Measurements from ENCODE around the gene IFITM1. TPM values are rescaled to one million over a fixed set of nuclear protein-coding genes. Genes with fewer than 3 reads are reported as not detected.

The IFITM1 gene
- total and polyA plus RNA-seq, 8 donors: 7.0 to 224 (median 41.0) TPM

DNA sequence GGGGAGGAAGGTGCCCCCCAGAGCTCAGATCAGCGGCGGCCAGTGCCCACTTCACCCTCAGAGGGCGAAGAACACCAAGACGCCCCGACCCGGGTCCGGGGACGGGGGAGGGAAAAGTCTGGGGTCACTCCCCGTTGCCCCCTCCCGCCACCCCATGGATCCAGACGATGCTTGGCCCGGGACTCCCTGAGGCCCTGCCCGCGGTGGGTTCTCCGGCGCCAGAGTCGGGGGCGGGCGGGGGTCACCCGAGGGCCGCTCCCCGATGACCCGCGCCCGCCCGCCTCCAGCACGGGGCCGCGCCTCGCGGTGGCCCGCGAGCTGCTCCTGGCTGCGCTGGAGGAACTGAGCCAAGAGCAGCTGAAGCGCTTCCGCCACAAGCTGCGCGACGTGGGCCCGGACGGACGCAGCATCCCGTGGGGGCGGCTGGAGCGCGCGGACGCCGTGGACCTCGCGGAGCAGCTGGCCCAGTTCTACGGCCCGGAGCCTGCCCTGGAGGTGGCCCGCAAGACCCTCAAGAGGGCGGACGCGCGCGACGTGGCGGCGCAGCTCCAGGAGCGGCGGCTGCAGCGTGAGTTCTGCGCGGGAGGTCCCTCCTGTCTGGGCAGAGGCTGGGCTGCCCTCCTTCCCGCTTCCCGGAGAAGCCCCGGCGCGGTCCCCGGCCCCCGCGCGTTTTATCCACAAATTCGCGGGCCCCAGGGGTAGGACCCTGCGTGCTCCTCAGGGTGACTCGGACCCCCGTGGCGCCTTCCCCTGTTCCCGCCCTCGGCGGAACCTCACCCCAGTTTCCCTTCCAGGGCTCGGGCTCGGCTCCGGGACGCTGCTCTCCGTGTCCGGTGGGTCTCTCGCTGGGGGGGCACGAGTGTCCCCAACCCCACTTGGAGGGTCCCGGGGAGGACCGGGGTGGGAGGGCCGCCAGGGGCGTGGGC lies 34.5 kb upstream of the IFITM1 start:
- Histone ChIP-seq H3K27ac (peak overlapping the region in 2 of 5 donors; percentile 23 to 59), H3K4me3 (peak overlapping the region; percentile 17 to 47 (median 42)), H3K9me3 (no peaks in the 10 kb centered on the region), H3K27me3 (peaks cover 36 to 69% (median 60%) of the 10 kb centered on the region in 3 donors), H3K4me1 (peaks cover 19 to 39% (median 31%) of the 10 kb centered on the region in 4 donors), H3K36me3 (no peaks in the 10 kb centered on the region)
- intact Hi-C loops (cut with DNase I; ENCODE audit: low total_unique reads): no loop called here
- TF ChIP-seq POLR2AphosphoS5 (IDR thresholded peaks at IDR 0.05) (peak in 1 of 3 donors; percentile 61), EP300 (IDR thresholded peaks at IDR 0.05) (no peak)
- no peak for DNase-seq
- WGBS, 5 donors: 11 to 26% (median 17%) methylated on average over 17 to 97 of the region's 97 CpGs

GRCh38 chr11:279966-280705 lies 33.7 kb upstream of the IFITM1 start:
- TF ChIP-seq POLR2A (IDR thresholded peaks at IDR 0.05): no peak
- TF ChIP-seq, protein P1, sequence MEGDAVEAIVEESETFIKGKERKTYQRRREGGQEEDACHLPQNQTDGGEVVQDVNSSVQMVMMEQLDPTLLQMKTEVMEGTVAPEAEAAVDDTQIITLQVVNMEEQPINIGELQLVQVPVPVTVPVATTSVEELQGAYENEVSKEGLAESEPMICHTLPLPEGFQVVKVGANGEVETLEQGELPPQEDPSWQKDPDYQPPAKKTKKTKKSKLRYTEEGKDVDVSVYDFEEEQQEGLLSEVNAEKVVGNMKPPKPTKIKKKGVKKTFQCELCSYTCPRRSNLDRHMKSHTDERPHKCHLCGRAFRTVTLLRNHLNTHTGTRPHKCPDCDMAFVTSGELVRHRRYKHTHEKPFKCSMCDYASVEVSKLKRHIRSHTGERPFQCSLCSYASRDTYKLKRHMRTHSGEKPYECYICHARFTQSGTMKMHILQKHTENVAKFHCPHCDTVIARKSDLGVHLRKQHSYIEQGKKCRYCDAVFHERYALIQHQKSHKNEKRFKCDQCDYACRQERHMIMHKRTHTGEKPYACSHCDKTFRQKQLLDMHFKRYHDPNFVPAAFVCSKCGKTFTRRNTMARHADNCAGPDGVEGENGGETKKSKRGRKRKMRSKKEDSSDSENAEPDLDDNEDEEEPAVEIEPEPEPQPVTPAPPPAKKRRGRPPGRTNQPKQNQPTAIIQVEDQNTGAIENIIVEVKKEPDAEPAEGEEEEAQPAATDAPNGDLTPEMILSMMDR (IDR thresholded peaks at IDR 0.05): no peak
- TF ChIP-seq POLR2AphosphoS5 (IDR thresholded peaks at IDR 0.05): no peak
- no peak for TF ChIP-seq EP300 (IDR thresholded peaks at IDR 0.05)
- peaks cover 19 to 39% (median 31%) of the 10 kb centered on the region in 4 donors for H3K4me1 ChIP-seq
- peak overlapping the region in 2 of 5 donors; percentile 23 to 59 for H3K27ac ChIP-seq
- H3K27me3 ChIP-seq: peaks cover 36 to 77% (median 65%) of the 10 kb centered on the region in 3 donors
- intact Hi-C loops (cut with DNase I; ENCODE audit: low total_unique reads): no loop called here
- no peaks in the 10 kb centered on the region for H3K9me3 ChIP-seq
- peak in 1 of 2 donors; percentile 59 for DNase-seq
- WGBS, 5 donors: 2 to 10% (median 3%) methylated on average over 7 to 85 of the region's 85 CpGs
- no peaks in the 10 kb centered on the region for H3K36me3 ChIP-seq
- H3K4me3 ChIP-seq: peak overlapping the region; percentile 17 to 47 (median 42)

DNA sequence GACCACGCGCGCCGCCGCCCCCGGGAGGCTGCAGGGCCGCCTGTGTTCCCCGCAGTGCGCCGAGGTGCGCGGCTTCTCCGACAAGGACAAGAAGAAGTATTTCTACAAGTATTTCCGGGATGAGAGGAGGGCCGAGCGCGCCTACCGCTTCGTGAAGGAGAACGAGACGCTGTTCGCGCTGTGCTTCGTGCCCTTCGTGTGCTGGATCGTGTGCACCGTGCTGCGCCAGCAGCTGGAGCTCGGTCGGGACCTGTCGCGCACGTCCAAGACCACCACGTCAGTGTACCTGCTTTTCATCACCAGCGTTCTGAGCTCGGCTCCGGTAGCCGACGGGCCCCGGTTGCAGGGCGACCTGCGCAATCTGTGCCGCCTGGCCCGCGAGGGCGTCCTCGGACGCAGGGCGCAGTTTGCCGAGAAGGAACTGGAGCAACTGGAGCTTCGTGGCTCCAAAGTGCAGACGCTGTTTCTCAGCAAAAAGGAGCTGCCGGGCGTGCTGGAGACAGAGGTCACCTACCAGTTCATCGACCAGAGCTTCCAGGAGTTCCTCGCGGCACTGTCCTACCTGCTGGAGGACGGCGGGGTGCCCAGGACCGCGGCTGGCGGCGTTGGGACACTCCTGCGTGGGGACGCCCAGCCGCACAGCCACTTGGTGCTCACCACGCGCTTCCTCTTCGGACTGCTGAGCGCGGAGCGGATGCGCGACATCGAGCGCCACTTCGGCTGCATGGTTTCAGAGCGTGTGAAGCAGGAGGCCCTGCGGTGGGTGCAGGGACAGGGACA lies 32.9 kb upstream of the IFITM1 start:
- intact Hi-C loops (cut with DNase I; ENCODE audit: low total_unique reads): no loop called here
- TF ChIP-seq, protein P1 (IDR thresholded peaks at IDR 0.05): no peak
- TF ChIP-seq EP300 (IDR thresholded peaks at IDR 0.05): no peak
- DNase-seq: no peak
- Histone ChIP-seq H3K27ac (peak overlapping the region in 2 of 5 donors; percentile 16 to 59), H3K9me3 (no peaks in the 10 kb centered on the region), H3K4me1 (peaks cover 19 to 39% (median 31%) of the 10 kb centered on the region in 4 donors), H3K4me3 (peak overlapping the region; percentile 17 to 47 (median 42)), H3K27me3 (peaks cover 36 to 85% (median 65%) of the 10 kb centered on the region in 3 donors), H3K36me3 (no peaks in the 10 kb centered on the region)
- 5 to 10% (median 9%) methylated on average over 34 to 79 of the region's 79 CpGs for WGBS, 5 donors

DNA sequence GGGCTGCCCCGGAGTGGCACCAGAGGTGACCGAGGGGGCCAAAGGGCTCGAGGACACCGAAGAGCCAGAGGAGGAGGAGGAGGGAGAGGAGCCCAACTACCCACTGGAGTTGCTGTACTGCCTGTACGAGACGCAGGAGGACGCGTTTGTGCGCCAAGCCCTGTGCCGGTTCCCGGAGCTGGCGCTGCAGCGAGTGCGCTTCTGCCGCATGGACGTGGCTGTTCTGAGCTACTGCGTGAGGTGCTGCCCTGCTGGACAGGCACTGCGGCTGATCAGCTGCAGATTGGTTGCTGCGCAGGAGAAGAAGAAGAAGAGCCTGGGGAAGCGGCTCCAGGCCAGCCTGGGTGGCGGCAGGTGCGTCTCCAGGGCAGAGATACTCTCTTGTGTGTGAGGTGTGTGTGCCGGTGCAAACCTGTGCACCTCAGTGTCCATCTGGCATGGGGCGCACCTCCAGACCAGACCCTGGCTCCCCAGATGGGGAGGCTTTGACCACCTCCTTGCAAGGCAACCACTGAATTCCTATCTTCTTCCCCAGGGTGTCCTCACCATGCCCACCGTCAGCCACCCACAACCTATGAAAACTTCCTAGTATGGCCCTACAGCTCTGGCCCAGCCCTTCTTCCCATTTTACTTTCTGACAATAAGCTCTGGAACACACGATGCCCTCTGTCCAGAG lies 32.2 kb upstream of the IFITM1 start:
- DNase-seq: no peak
- 26 to 50% (median 29%) methylated on average over 23 to 26 of the region's 26 CpGs for WGBS, 5 donors
- intact Hi-C loops (cut with DNase I; ENCODE audit: low total_unique reads): no loop called here
- Histone ChIP-seq H3K9me3 (no peaks in the 10 kb centered on the region), H3K27ac (peak overlapping the region in 2 of 5 donors; percentile 16 to 59), H3K4me3 (peak overlapping the region in 3 of 4 donors; percentile 37 to 47 (median 46)), H3K36me3 (no peaks in the 10 kb centered on the region), H3K4me1 (peaks cover 19 to 39% (median 31%) of the 10 kb centered on the region in 4 donors), H3K27me3 (peaks cover 36 to 87% (median 65%) of the 10 kb centered on the region in 3 donors)
- TF ChIP-seq POLR2A (IDR thresholded peaks at IDR 0.05) (no peak), POLR2AphosphoS5 (IDR thresholded peaks at IDR 0.05) (no peak), EP300 (IDR thresholded peaks at IDR 0.05) (no peak)
- TF ChIP-seq, protein P1 (IDR thresholded peaks at IDR 0.05): no peak

Measured in stomach (tissue), 9 donors.